ENCODE measurements around the gene ITK.

- TF ChIP-seq EZH2 (IDR thresholded peaks at IDR 0.05): no peak
- no peak for TF ChIP-seq POLR2AphosphoS5 (IDR thresholded peaks at IDR 0.05; ENCODE audit: borderline replicate concordance, low read depth, low read length)
Measured at GRCh38 chr5:157290156-157290980, 109.7 kb downstream of the ITK start.
